Hematopoietic multipotent progenitor cell treated with erythropoietin and hydrocortisone succinate and interleukin-3 and kit ligand, for 6 days (in vitro differentiated cells): ENCODE measurements around the gene EMD.
"Not testable (repeated sequence)": the region's sequence is repeated elsewhere in the genome, so short reads cannot be mapped to it uniquely, and the experiment has no call there.

ENCODE experiments used
- DNase-seq: peaks from one replicate; pipeline ENCODE4 v3.0.0-alpha.2; 2015

Gene EMD

GRCh38 chrX:154378799-154379568 lies at the start of gene EMD:
EMD (plus strand) TSS chrX:154379295; CDS start chrX:154379485, 190 bp downstream.
- peak; percentile 95 for DNase-seq

- DNase-seq: no peak
These were observed 46.5 kb upstream of the EMD start for GRCh38 chrX:154332561-154332960.

DNA sequence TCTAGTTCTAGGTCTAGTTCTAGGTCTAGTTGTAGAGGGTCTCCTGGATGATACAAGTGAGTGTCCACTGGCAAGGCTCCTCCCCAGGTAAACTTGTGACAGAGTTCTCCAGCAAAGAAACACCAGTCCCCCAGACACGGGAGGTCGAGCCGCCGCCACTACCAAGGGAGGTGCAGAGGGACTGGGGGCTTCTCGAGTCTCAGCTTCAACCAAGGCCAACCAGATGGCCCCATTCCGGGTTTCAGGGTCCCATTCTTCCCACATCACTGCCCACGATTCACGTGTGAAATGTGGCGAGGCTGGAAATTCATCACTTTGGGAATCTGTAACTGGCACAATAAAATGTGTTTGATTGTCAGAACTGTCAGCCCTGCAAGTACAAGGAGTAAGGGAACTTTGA lies 46.0 kb upstream of the EMD start:
- no peak for DNase-seq

- DNase-seq: no peak
These were observed 45.2 kb upstream of the EMD start for GRCh38 chrX:154333837-154334271.

DNA sequence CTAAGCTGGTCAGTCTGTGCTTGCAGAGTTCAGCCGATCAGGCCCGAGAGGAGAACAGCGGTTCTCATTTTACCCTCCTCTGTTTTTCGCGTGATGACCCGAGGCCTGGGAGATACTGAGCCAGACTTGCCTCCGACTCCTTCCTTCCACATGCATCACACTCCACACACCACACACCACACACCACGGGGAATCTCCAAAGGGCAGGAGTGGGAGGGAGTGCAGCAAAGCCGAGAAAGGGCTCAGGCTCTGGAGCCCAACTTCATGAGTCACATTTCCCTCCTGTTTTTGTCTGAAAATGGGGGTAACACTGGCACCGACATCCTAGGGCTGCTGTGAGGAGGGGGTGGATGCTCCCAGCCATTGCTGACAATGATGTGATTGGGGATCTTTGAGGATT lies 44.6 kb upstream of the EMD start:
- no peak for DNase-seq

GRCh38 chrX:154341399-154342298 lies 37.4 kb upstream of the EMD start:
- not testable (repeated sequence) for DNase-seq

- DNase-seq: not testable (repeated sequence)
These were observed 36.0 kb upstream of the EMD start for GRCh38 chrX:154343063-154343462.

DNA sequence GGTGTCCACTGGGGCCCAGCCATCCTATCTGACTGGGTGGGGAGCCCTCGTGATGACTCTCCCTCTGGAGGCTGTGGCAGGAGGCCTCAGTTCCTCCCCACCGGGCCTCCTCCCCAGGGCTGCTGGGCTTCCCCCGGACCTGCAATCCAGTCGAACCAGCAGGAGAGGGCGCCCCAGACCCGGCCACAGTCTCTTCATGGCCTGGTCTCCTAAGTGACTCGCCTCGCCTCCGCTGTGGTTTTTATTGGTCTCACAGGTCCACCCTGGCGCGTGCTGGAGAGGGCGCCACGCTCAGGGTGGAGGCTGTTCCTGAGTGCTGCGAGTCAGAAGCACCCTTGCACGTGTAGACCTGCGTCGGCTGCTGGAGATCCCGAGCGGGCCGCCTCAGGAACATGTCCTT lies 35.5 kb upstream of the EMD start:
- DNase-seq: not testable (repeated sequence)

GRCh38 chrX:154348114-154348531 lies 31.0 kb upstream of the EMD start:
- DNase-seq: peak; percentile 27

- no peak for DNase-seq
These were observed 30.3 kb upstream of the EMD start for GRCh38 chrX:154348646-154349358.

DNA sequence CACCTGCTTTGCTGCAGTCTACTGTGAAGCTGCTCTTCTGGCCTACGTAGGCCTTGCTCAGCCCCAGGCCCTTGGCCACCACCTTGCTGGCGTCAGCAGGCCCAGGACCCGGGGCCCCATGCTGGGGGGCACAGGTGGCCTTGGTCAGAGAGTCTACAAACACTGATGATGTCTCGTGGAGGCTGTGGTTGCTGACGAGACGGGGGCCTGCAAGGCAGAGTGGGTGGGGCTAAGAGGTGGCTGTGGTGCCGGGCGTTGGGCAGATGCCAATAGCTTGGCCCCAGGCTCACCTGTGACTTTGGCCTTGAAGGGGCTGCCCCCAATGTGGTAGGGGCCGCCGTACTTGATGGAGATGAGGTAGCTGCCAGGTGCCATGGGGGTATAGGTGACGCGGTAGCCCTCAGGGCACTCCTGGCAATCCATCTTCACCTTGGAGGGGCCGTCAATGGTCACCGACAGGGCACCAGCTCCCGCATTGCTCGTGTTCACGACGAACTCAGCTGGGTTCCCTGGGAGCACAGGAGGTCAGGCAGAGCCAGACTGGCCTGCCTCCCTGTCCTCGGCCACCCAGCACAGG lies 29.6 kb upstream of the EMD start:
- DNase-seq: no peak

- DNase-seq: no peak
These were observed 29.1 kb upstream of the EMD start for GRCh38 chrX:154349979-154350378.

DNA sequence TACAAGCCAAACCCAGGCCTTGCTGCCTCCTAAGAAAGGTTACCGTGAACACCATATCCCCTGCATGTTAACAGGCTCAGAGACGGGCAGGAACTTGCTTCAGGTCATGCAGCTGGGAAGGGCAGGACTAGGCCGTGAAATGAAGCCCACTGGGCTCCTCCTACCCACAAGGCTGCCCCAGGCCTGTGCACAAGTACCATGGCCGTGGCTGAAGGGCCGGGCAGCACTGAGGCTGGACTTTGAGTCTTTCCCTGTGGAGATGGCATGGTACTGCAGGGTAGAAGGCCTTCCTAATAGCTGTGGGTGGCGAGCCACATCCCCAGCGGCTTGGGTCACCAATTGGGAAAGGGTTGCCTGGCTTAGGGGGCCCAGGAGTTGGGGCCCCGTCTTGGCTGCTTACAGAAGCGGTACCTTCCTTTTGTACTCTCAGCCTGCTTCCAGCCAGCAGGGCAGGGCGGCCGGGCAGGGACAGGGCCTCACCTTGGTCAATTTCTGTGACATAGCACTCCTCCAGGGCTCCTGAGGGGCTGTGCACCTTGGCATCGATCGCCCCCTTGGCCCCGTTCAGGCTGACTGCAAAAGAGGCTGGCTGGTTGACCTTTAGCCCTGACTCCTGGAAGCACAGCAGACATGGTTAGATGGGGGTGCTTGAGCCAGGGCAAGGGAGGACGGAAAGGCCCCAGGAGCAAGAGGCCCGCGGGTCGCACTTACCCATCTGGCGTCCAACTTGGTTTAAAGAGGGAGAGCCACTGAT lies 28.5 kb upstream of the EMD start:
- no peak for DNase-seq

DNA sequence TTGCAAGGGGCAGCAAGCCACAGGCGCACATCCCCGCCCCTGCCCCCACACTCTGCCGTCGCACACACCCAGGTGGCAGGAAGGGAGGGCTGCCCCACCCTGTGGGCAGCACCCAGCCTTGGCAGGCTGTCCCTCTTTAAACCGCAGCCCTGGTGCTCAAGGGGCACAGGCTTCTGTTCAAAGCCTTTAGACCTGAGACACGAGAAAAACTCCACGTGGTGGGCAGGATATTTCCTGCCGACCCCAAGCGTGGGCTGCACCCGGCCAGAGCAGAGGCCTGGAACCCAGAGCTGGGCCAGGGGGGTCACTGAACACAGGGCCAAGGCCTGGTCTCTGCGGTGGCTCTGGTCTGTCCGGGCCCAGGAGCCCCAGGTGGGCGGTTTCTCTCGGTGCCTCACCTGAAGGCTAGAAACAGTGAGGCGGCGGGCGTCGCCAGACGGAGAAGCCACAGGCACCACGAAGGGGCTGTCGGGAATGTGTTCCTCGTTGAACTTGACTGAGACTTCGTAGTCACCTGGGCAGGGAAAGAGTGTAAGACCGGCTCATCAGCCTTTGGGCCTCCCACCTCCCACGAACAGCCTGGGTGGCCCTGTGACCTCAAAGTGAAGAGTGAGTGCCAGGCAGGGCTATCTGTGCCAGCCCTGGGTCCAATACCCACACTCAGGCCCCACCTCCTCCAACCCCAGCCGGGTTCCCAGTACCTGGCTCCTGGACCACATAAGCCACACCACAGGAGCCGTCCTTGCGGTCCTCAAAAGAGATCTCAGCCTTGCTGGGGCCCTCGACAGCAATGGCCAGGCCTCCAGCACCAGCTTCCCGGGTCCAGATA lies 27.7 kb upstream of the EMD start:
- DNase-seq: peak; percentile 45

DNA sequence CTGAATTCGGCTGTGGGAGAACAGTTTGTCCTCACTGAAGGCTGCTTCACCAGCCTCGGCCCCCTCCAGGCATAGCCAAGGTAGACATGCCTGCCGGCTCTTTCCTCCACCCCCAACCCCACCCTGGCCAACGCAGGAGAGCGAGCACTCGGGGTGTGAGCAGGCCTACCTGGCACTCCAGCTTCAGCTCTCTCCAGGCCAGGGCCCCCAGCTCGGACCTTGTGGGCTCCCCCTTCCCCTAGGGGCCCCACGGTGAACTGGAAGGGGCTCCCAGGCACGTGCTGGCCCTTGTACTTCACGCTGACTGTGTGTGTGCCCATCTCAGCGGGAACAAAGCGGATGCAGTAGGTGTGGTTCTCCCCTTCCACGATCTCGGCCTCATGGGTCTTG lies 27.1 kb upstream of the EMD start:
- no peak for DNase-seq

DNA sequence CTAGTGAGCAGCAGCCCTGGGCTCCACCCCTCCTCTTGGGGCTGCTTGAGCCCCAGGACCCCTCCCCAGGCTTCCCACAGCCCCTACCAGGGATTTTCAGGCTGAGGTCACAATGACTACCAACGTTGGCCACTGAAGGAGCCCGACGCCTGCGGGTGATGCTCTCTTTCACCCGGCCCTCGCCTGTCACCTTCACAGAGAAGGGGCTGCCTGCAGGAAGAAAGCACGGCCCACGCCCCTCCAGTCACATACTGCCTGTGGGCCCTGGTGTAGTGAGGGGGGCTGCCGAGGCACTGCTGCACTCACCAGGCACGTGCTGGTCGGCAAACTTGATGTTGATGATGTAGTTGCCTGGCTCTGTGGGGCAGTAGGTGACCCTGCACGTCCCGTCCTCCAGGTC lies 26.6 kb upstream of the EMD start:
- DNase-seq: no peak

GRCh38 chrX:154353172-154353843 lies 25.8 kb upstream of the EMD start:
- no peak for DNase-seq

- no peak for DNase-seq
These were observed 25.1 kb upstream of the EMD start for GRCh38 chrX:154354013-154354412.

GRCh38 chrX:154354516-154354915 lies 24.6 kb upstream of the EMD start:
- DNase-seq: no peak

DNA sequence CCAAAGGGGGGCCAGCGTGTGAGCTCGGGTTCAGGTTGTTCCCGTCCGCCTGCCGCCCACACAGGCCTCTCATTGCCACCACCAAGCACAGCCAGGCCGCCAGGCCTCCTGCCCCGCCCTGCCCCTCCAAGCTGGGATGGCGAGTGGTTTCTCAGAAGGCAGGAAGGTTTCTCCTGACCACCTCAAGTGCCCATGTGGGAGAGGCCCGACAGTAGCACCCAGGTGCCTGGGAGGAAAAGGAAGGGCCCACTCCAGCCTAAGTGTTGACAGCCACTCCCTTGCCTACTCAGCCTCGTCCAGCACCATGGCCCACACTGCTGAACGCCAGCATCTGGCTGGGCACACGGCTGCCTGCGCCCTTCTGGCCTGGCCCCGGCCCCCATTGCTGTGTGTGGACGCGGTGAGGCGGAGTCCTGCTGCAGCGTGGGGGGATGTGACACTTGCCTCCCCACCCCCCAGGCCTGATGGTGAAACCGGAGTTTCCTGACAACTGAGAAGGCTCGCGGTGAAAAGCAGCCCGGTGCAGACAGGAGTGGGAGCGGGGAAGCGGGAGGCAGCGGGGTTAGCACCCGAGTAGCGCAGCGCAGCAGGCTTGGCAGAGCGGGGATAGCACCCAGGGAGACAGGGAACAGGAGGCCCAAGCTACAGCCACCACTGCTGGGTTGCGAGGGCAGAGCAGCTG lies 23.9 kb upstream of the EMD start:
- DNase-seq: no peak
